ENCODE results near the gene NOPCHAP1.

Gene NOPCHAP1

GRCh38 chr12:105025890-105026289 lies 39.8 kb downstream of the NOPCHAP1 start:
- DNase-seq: no peak

- no peak for DNase-seq
Measured at GRCh38 chr12:105026411-105026810, 40.3 kb downstream of the NOPCHAP1 start.

- no peak for DNase-seq
Measured at GRCh38 chr12:105030820-105031807, 45.0 kb downstream of the NOPCHAP1 start.

- DNase-seq: no peak
Measured at GRCh38 chr12:105032703-105033357, 46.7 kb downstream of the NOPCHAP1 start.

GRCh38 chr12:105033851-105034250 lies 47.7 kb downstream of the NOPCHAP1 start:
- DNase-seq: no peak

Data from CD4-positive, alpha-beta T cell treated with Interferon gamma for 1 hour (primary cell).